Measurements from ENCODE around the gene ITIH5.

- no peak for TF ChIP-seq RFX5 (IDR thresholded peaks at IDR 0.05; ENCODE audit: borderline replicate concordance, low read depth, low read length)
- TF ChIP-seq CTCF (IDR thresholded peaks at IDR 0.05; ENCODE audit: control extremely low read depth in 1 of 3, insufficient read depth in 1 of 3, low read depth in 1 of 3, low read length in 3 of 3): no peak
- TF ChIP-seq CREB1 (IDR thresholded peaks at IDR 0.05): no peak
- no peak for TF ChIP-seq BACH1 (IDR thresholded peaks at IDR 0.05; ENCODE audit: low read length)
- TF ChIP-seq HDAC2 (IDR thresholded peaks at IDR 0.05; ENCODE audit: borderline replicate concordance in 1 of 2, low read depth in 2 of 2, low read length in 2 of 2): no peak
Observed at GRCh38 chr10:7715515-7715914, 48.7 kb upstream of the ITIH5 start.

Measured in H1 (cell line).